C4-2B (cell line): Measurements from ENCODE around the gene RNF223.

Experiments
- ZFX ChIP-seq: fragments of 450-650 bp; IDR thresholded peaks from 2 replicates; pipeline ENCODE4 v1.6.1; 2017
- TF ChIP-seq, protein P1 (sequence below): fragments of 450-650 bp; conservative IDR thresholded peaks from 2 replicates; pipeline ENCODE4 v1.5.1; 2017; ENCODE audit warnings: mild to moderate bottlenecking

DNA sequence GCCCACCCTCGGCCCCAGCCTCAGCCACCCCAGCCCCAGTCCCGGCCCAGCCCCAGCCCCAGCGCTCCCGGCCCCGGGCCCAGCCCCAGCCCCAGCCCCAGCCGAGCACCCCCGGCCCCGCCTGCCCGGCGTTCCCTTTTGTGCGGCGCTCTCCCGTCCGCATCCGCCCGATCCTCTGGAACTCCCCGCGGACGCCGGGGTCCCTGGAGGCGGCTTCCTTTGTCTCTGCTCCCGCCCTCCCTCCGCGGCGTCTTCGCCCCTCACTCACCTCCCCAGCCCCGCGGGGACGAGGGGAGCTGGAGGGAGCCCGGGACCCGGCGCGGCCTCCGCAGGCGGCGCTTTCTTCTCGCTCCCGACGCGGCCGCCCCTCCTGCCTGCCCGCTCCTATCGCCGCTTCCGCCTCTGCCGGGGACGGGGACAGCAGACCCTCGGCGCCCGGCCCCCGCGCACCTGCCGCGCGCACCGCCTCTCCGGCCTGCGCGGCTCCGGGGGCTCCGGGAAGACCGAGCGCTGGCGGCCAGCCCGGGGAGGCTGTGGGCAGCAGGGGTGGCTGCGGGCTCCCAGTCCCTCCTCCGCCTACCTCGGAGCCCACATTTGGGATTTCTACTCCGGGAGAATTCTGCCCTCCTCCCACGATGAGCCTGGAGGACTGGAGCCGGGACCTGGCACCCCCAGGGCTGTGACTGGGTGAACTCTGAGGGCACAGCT is 40.2 kb downstream of the RNF223 start:
- TF ChIP-seq, protein P1, sequence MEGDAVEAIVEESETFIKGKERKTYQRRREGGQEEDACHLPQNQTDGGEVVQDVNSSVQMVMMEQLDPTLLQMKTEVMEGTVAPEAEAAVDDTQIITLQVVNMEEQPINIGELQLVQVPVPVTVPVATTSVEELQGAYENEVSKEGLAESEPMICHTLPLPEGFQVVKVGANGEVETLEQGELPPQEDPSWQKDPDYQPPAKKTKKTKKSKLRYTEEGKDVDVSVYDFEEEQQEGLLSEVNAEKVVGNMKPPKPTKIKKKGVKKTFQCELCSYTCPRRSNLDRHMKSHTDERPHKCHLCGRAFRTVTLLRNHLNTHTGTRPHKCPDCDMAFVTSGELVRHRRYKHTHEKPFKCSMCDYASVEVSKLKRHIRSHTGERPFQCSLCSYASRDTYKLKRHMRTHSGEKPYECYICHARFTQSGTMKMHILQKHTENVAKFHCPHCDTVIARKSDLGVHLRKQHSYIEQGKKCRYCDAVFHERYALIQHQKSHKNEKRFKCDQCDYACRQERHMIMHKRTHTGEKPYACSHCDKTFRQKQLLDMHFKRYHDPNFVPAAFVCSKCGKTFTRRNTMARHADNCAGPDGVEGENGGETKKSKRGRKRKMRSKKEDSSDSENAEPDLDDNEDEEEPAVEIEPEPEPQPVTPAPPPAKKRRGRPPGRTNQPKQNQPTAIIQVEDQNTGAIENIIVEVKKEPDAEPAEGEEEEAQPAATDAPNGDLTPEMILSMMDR = no peak
- TF ChIP-seq ZFX = no peak
